Uterus (tissue), 2 donors: Measurements from ENCODE around the gene ZNF235.

Experiments
- POLR2A ChIP-seq, 2 donors: fragments of 450-650 bp; IDR thresholded peaks; one replicate each; pipeline ENCODE4 v1.6.1; 2016; ENCODE audit warnings: antibody characterized with exemption in 2 of 2, mild to moderate bottlenecking in 1 of 2, moderate library complexity in 1 of 2
- TF ChIP-seq, protein P1 (sequence below), 4 experiments: fragments of 200-600 bp in 2 of 4; fragments of 450-650 bp in 2 of 4; sonication (generic) in 2 of 4; IDR thresholded peaks; one replicate each; pipeline ENCODE4 v1.5.1; 2016 to 2019; ENCODE audit warnings: antibody characterized with exemption in 4 of 4, mild to moderate bottlenecking in 2 of 4, moderate library complexity in 1 of 4

DNA sequence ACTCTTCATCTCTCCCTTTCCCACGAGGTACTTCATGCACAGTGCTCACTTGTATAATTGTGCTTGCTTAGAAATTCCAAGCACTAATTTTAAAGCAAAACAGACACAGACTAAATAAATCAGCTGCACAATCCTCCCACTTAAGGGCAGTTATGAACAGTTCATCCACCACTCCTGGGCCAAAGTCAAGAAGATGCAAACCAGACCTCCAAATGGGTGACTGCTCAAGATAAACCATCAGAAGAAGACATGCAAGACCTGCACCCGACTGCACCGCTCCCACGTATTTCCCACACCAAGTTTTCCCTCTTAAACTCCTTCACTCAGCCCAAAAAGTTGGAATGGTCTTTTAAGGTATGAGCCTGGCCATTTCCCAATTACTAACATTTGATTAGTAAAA lies 19.9 kb downstream of the ZNF235 start:
- TF ChIP-seq, protein P1, sequence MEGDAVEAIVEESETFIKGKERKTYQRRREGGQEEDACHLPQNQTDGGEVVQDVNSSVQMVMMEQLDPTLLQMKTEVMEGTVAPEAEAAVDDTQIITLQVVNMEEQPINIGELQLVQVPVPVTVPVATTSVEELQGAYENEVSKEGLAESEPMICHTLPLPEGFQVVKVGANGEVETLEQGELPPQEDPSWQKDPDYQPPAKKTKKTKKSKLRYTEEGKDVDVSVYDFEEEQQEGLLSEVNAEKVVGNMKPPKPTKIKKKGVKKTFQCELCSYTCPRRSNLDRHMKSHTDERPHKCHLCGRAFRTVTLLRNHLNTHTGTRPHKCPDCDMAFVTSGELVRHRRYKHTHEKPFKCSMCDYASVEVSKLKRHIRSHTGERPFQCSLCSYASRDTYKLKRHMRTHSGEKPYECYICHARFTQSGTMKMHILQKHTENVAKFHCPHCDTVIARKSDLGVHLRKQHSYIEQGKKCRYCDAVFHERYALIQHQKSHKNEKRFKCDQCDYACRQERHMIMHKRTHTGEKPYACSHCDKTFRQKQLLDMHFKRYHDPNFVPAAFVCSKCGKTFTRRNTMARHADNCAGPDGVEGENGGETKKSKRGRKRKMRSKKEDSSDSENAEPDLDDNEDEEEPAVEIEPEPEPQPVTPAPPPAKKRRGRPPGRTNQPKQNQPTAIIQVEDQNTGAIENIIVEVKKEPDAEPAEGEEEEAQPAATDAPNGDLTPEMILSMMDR (IDR thresholded peaks at IDR 0.05), result no peak
- no peak for TF ChIP-seq POLR2A (IDR thresholded peaks at IDR 0.05)
